ENCODE data around the gene SMIM35.
"Not testable (repeated sequence)": the region's sequence is repeated elsewhere in the genome, so short reads cannot be mapped to it uniquely, and the experiment has no call there.

The SMIM35 gene

GRCh38 chr11:117978291-117978910 lies 108.4 kb downstream of the SMIM35 start:
- DNase-seq: not testable (repeated sequence)

GRCh38 chr11:117977612-117978264 lies 109.0 kb downstream of the SMIM35 start:
- DNase-seq: not testable (repeated sequence)

GRCh38 chr11:117977029-117977428 lies 109.7 kb downstream of the SMIM35 start:
- DNase-seq: no peak

- DNase-seq: no peak
Observed at GRCh38 chr11:117976445-117976844, 110.3 kb downstream of the SMIM35 start.

- DNase-seq: no peak
Observed at GRCh38 chr11:117973503-117973860, 113.3 kb downstream of the SMIM35 start.

GRCh38 chr11:117972629-117973502 lies 113.9 kb downstream of the SMIM35 start:
- DNase-seq: no peak

GRCh38 chr11:117972044-117972443 lies 114.7 kb downstream of the SMIM35 start:
- DNase-seq: no peak

- DNase-seq: no peak
Observed at GRCh38 chr11:117970400-117971024, 116.3 kb downstream of the SMIM35 start.

- no peak for DNase-seq
Observed at GRCh38 chr11:117969160-117969991, 117.4 kb downstream of the SMIM35 start.

GRCh38 chr11:117966908-117967307 lies 119.9 kb downstream of the SMIM35 start:
- DNase-seq: no peak

- no peak for DNase-seq
Observed at GRCh38 chr11:117962826-117963225, 123.9 kb downstream of the SMIM35 start.

GRCh38 chr11:117961896-117962295 lies 124.9 kb downstream of the SMIM35 start:
- no peak for DNase-seq

GRCh38 chr11:117960406-117960805 lies 126.4 kb downstream of the SMIM35 start:
- no peak for DNase-seq

- no peak for DNase-seq
Observed at GRCh38 chr11:117959438-117960149, 127.2 kb downstream of the SMIM35 start.

GRCh38 chr11:117958949-117959348 lies 127.8 kb downstream of the SMIM35 start:
- no peak for DNase-seq

Measured in NCI-H1436 treated with DMSO at 0.1 percent for 48 hours (cell line).